ENCODE results near the gene TLL2. TPM values are rescaled to one million over a fixed set of nuclear protein-coding genes. Genes with fewer than 3 reads are reported as not detected.
A peak's percentile ranks its signal among the peaks of the same experiment; 100 is the strongest.
"Not testable (repeated sequence)": the region's sequence is repeated elsewhere in the genome, so short reads cannot be mapped to it uniquely, and the experiment has no call there.

TLL2 gene
- under 0.01 and 0.25 TPM in 2 replicates for total RNA-seq (2012; rRNA removed)

DNA sequence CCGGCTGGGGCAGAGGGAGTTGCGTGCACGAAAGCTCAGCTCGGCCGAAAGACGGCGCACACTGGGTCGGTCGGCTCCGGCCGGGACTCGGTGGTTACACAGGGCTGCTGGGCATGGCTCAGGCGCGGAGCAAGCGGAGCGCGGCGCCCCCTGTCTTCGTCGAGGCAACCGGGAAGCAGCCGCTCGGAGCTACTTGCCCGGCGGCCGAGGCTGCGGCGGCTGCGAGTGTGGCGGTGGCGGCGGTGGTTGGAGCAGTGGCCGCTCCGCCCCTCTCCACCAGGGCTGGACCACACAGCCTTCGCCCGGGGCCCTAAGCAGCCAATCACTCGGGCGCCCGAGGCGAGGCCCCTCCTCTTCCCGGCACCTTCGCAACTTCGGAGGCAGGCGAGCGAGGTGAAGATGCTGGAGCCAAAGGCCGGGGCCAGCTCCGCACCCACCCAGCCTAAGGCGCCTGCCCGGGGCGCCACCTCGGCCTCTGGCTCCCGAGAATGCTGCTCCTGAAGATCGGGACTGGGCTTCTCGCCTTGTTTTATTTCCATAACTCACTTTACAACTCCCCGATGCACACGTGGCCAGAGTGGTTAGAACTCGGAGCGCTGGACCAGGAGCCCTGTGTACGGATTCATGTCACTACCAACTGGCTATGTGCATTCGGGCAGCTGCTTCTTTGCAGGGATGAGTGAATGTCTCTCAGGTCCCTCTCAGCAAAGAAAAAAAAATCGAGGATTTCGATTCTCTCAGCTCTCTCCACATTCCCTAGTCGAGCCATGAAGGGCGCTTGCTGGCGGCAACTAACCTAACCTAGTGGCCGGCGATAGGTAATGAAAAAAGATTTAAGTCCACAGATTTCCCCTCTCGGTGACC, at the start of gene TLL2:
TLL2 (minus strand) TSS at position 229 of the 864 bp plus-strand sequence. CDS start 241 bp downstream, outside the sequence.
- H3K27me3 ChIP-seq (ENCODE audit: control insufficient read depth, insufficient read depth, low read length): peaks cover 9% of the 10 kb centered on the region
- peak within 1 kb of the TSS; percentile 31 for H3K9ac ChIP-seq (ENCODE audit: low read depth, low read length)
- no peaks in the 10 kb centered on the region for H3K9me3 ChIP-seq (replicated peaks; ENCODE audit: low read length)
- H3K4me2 ChIP-seq (ENCODE audit: low read length): peak within 1 kb of the TSS; percentile 96
- peaks cover 9% of the 10 kb centered on the region for H3K36me3 ChIP-seq (ENCODE audit: insufficient read depth, low read length)
- H3K4me3 ChIP-seq (ENCODE audit: low read length): peak within 1 kb of the TSS; percentile 72
- peaks cover 31% of the 10 kb centered on the region for H3K4me1 ChIP-seq (ENCODE audit: control insufficient read depth, insufficient read depth, low read length)

DNA sequence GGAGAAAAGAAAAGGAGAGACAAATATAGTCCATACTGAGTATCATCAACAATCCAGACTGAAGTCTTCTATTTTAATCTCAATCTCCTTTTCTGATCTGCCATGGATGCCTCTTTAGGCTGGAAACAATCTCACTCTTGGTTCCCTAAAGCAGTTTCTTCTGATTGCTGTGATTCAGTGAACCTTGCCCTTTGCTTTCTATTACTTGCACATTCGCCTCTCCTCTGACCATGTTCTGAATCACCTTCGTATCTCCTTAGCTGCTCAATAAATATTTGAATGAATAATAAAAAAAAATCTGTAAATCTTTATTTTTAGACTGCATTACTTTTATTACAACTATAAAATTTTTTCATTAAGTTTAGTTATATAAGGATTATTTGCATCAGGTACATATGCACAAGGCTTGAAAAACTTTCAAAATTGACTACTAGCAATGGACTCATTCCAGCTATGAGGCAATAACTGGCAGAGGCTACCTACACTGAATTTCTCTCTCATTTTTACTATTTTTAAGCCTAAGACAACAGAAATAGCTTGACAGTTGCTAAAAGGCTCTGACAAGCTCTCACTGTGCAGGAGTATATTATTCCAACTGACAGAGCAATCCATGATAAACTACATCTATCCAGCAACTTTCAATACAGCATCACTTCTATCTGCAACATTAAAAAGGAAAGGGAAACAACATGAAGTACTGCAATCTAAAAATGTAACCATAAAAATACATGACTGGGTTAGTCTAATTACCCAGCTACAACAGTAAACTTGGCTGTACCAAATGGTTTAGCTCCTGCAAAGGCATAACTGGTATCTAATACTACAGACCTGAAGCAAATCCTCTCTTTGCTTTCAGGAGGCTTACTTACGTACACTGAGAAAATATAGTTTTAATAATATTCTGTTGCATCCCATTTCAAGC, 47.5 kb upstream of the TLL2 start:
- H3K36me3 ChIP-seq (ENCODE audit: insufficient read depth, low read length): peaks cover 45% of the 10 kb centered on the region
- H3K4me1 ChIP-seq (ENCODE audit: control insufficient read depth, insufficient read depth, low read length): peaks cover 14% of the 10 kb centered on the region

DNA sequence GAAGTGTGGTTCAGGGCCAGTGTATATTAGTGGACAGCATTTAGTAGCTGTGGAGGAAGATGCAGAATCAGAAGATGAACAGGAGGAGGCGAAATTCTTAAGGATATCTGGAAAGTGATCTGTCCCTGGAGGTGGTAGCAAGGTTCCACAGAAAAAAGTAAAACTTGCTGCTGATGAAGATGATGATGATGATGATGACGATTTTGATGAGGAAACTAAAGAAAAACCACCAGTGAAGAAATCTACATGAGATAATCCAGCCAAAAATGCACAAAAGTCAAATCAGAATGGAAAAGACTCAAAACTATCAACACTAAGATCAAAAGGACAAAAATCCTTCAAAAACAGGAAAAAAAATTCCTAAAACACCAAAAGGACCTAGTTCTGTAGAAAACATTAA, 46.8 kb upstream of the TLL2 start:
- Histone ChIP-seq H3K4me1 (ENCODE audit: control insufficient read depth, insufficient read depth, low read length) (peaks cover 8% of the 10 kb centered on the region), H3K36me3 (ENCODE audit: insufficient read depth, low read length) (peaks cover 50% of the 10 kb centered on the region), H3K9me3 (replicated peaks; ENCODE audit: low read length) (no peaks in the 10 kb centered on the region), H3K27me3 (ENCODE audit: control insufficient read depth, insufficient read depth, low read length) (no peaks in the 10 kb centered on the region), H3K9ac (ENCODE audit: low read depth, low read length) (no peak overlapping the region), H3K4me2 (ENCODE audit: low read length) (no peak overlapping the region), H3K4me3 (ENCODE audit: low read length) (no peak overlapping the region)

More for the DNA sequence above, 47.5 kb upstream of the TLL2 start:
- Histone ChIP-seq H3K9ac (ENCODE audit: low read depth, low read length) (no peak overlapping the region), H3K27me3 (ENCODE audit: control insufficient read depth, insufficient read depth, low read length) (no peaks in the 10 kb centered on the region), H3K9me3 (replicated peaks; ENCODE audit: low read length) (no peaks in the 10 kb centered on the region), H3K4me3 (ENCODE audit: low read length) (no peak overlapping the region), H3K4me2 (ENCODE audit: low read length) (no peak overlapping the region)

DNA sequence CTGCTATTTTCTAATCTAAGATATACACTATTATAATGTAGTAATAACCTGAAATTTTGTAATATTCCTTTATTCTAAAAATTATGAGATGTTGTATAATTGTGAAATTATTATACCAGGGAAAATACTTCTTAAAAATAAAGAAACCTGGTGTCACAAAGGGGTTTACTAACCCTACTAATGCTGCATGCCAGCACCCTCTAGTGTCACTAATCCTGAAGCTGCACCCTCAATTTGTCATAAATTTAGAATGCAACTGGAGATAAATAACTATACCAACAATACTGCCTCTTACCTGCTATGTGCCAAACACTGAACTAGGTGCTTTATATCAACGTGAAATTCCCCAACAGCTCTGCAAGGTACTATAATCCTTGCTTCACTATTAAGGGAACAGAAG, 42.3 kb upstream of the TLL2 start:
- Histone ChIP-seq H3K27me3 (ENCODE audit: control insufficient read depth, insufficient read depth, low read length) (no peaks in the 10 kb centered on the region), H3K36me3 (ENCODE audit: insufficient read depth, low read length) (peaks cover 64% of the 10 kb centered on the region), H3K4me1 (ENCODE audit: control insufficient read depth, insufficient read depth, low read length) (peaks cover 3% of the 10 kb centered on the region), H3K9ac (ENCODE audit: low read depth, low read length) (no peak overlapping the region), H3K4me2 (ENCODE audit: low read length) (no peak overlapping the region), H3K9me3 (replicated peaks; ENCODE audit: low read length) (no peaks in the 10 kb centered on the region), H3K4me3 (ENCODE audit: low read length) (no peak overlapping the region)

DNA sequence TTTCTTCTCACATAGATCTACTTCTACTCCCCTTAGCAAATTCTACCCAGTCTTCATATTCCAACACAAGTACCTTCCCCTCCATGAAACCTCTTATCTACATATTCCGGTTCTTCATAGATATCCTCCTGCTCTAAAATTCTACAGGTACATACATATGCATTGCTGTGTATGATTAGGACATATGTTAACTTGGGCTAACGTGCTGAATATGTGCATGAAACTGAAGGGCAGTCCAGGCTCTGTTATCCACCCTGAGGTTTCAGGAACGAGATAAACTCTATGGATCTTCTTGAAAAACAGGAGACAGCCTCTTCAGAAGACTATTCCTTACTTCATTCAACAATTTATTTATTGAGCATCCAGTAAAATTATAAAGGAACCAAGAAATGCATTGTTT, 41.6 kb upstream of the TLL2 start:
- no peak overlapping the region for H3K4me3 ChIP-seq (ENCODE audit: low read length)
- H3K9me3 ChIP-seq (replicated peaks; ENCODE audit: low read length): no peaks in the 10 kb centered on the region
- H3K36me3 ChIP-seq (ENCODE audit: insufficient read depth, low read length): peaks cover 62% of the 10 kb centered on the region
- no peak overlapping the region for H3K9ac ChIP-seq (ENCODE audit: low read depth, low read length)
- no peak overlapping the region for H3K4me2 ChIP-seq (ENCODE audit: low read length)
- H3K27me3 ChIP-seq (ENCODE audit: control insufficient read depth, insufficient read depth, low read length): no peaks in the 10 kb centered on the region
- H3K4me1 ChIP-seq (ENCODE audit: control insufficient read depth, insufficient read depth, low read length): no peaks in the 10 kb centered on the region

DNA sequence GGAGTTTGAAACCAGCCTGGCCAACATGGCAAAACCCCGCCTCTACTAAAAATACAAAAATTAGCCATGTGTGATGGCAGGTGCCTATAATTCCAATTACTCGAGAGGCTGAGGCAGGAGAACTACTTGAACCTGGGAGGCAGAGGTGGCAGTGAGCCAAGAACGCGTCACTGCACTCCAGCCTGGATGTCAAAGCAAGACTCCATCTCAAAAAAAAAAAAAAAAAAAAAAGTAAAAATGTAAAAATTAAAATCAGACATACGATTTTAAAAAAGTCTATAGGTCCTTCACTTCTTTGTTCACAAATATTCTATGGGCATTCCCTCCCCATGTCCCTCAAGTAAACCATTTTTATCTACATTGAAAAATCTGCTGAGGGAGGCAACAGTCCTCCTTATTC, 34.9 kb upstream of the TLL2 start:
- H3K9ac ChIP-seq (ENCODE audit: low read depth, low read length): no peak overlapping the region
- peaks cover 55% of the 10 kb centered on the region for H3K36me3 ChIP-seq (ENCODE audit: insufficient read depth, low read length)
- no peak overlapping the region for H3K4me2 ChIP-seq (ENCODE audit: low read length)
- H3K4me3 ChIP-seq (ENCODE audit: low read length): no peak overlapping the region
- no peaks in the 10 kb centered on the region for H3K4me1 ChIP-seq (ENCODE audit: control insufficient read depth, insufficient read depth, low read length)
- no peaks in the 10 kb centered on the region for H3K27me3 ChIP-seq (ENCODE audit: control insufficient read depth, insufficient read depth, low read length)
- no peaks in the 10 kb centered on the region for H3K9me3 ChIP-seq (replicated peaks; ENCODE audit: low read length)

DNA sequence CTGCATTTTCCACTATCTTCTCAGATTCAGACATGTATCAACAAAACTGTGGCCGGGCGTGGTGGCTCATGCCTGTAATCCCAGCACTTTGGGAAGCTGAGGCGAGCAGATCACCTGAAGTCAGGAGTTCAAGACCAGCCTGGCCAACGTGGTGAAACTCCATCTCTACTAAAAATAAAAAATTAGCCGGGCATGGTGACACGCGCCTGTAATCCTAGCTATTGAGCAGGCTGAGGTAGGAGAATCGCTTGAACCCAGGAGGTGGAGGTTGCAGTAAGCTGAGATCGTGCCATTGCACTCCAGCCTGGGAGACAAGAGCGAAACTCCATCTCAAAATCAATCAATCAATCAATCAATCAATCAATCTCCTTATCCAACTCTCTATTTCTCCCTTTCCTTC, 31.8 kb upstream of the TLL2 start:
- H3K4me1 ChIP-seq (ENCODE audit: control insufficient read depth, insufficient read depth, low read length); H3K9me3 ChIP-seq (replicated peaks; ENCODE audit: low read length); H3K4me3 ChIP-seq (ENCODE audit: low read length); H3K4me2 ChIP-seq (ENCODE audit: low read length); H3K9ac ChIP-seq (ENCODE audit: low read depth, low read length); H3K27me3 ChIP-seq (ENCODE audit: control insufficient read depth, insufficient read depth, low read length): not testable (repeated sequence)
- H3K36me3 ChIP-seq (ENCODE audit: insufficient read depth, low read length): peaks cover 41% of the 10 kb centered on the region

DNA sequence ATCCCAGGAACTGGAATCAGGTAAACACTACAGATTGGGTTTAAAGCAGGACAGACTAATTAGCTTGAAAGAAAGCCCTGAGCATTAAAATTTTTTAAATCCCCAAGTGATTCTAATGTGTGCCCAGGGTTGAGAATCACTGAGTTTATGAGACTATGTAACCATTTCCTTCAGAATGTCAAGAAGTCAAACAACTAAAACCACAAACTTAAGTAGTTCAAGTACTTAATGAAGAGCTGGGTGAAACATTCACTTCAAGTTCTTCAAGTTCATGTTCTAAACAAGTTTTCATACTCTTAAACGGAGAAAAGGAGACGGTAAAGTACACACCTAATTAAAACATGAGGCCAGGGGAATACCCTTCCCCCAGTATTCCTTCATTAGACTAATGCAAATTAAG, 28.2 kb upstream of the TLL2 start:
- H3K4me1 ChIP-seq (ENCODE audit: control insufficient read depth, insufficient read depth, low read length): no peaks in the 10 kb centered on the region
- H3K4me3 ChIP-seq (ENCODE audit: low read length): no peak overlapping the region
- peaks cover 35% of the 10 kb centered on the region for H3K36me3 ChIP-seq (ENCODE audit: insufficient read depth, low read length)
- no peak overlapping the region for H3K4me2 ChIP-seq (ENCODE audit: low read length)
- no peak overlapping the region for H3K9ac ChIP-seq (ENCODE audit: low read depth, low read length)
- H3K9me3 ChIP-seq (replicated peaks; ENCODE audit: low read length): no peaks in the 10 kb centered on the region
- no peaks in the 10 kb centered on the region for H3K27me3 ChIP-seq (ENCODE audit: control insufficient read depth, insufficient read depth, low read length)

DNA sequence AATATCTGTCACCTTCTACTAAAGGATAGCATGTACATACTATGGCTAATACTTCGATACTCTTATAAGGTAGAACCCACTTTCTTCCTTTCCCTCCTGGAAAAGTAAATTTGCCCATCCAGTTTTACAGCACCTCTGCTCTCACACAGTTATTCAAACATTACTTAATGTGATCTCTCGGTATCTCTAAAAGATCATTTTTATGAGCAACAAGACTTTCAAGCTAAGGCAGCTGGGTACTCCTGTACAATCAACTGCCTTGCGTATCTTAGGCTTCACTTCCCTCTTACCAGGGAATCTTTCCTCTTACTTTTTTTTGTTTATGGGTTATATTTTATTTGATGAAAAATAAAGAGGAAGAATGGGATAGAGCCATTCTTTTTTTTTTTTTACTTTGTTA, 26.5 kb upstream of the TLL2 start:
- Histone ChIP-seq H3K36me3 (ENCODE audit: insufficient read depth, low read length) (peaks cover 27% of the 10 kb centered on the region), H3K4me3 (ENCODE audit: low read length) (no peak overlapping the region), H3K27me3 (ENCODE audit: control insufficient read depth, insufficient read depth, low read length) (no peaks in the 10 kb centered on the region), H3K9me3 (replicated peaks; ENCODE audit: low read length) (no peaks in the 10 kb centered on the region), H3K4me1 (ENCODE audit: control insufficient read depth, insufficient read depth, low read length) (no peaks in the 10 kb centered on the region), H3K4me2 (ENCODE audit: low read length) (no peak overlapping the region), H3K9ac (ENCODE audit: low read depth, low read length) (no peak overlapping the region)

DNA sequence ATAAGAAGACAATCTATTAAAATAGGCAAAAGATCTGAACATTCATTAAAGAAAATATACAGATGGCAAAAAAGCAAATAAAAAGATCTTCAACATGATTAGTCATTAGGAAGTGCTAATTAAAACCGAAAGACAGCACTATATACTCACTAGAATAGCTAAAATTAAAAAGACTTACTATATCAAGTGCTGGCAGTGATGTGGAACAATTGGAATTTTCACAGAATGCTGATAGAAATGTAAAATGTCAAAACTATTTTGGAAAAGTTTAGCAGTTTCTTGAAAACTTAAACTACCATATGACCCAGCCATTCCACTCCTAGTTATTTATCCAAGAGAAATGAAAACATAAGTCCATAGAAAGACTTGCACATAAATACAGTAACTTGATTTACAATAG, 25.0 kb upstream of the TLL2 start:
- no peaks in the 10 kb centered on the region for H3K9me3 ChIP-seq (replicated peaks; ENCODE audit: low read length)
- no peaks in the 10 kb centered on the region for H3K4me1 ChIP-seq (ENCODE audit: control insufficient read depth, insufficient read depth, low read length)
- no peak overlapping the region for H3K4me3 ChIP-seq (ENCODE audit: low read length)
- no peak overlapping the region for H3K4me2 ChIP-seq (ENCODE audit: low read length)
- no peak overlapping the region for H3K9ac ChIP-seq (ENCODE audit: low read depth, low read length)
- H3K36me3 ChIP-seq (ENCODE audit: insufficient read depth, low read length): peaks cover 32% of the 10 kb centered on the region
- no peaks in the 10 kb centered on the region for H3K27me3 ChIP-seq (ENCODE audit: control insufficient read depth, insufficient read depth, low read length)

DNA sequence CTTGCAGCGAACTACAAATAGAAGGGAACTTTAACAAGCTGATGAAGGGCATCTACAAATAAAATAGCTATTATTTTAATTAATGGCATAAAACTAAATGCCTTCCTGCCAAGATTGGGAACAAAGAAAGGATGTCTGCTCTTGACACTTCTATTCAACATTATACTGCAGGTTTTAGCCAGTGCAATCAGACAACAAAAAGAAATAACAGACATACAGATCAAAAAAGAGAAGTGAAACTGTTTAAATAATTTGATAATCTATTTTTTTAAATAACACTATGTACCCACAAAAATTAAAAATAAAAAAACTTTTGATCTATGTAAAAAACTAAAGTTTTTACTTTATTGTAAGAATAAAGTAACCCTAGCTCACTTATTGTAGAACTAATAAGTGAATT, 22.4 kb upstream of the TLL2 start:
- Histone ChIP-seq H3K4me2 (ENCODE audit: low read length) (no peak overlapping the region), H3K36me3 (ENCODE audit: insufficient read depth, low read length) (peaks cover 39% of the 10 kb centered on the region), H3K27me3 (ENCODE audit: control insufficient read depth, insufficient read depth, low read length) (no peaks in the 10 kb centered on the region), H3K9me3 (replicated peaks; ENCODE audit: low read length) (no peaks in the 10 kb centered on the region), H3K4me1 (ENCODE audit: control insufficient read depth, insufficient read depth, low read length) (no peaks in the 10 kb centered on the region), H3K9ac (ENCODE audit: low read depth, low read length) (no peak overlapping the region), H3K4me3 (ENCODE audit: low read length) (no peak overlapping the region)

Measured in skeletal muscle satellite cell (primary cell).